HG02852 (cell line): ENCODE results near the gene C2orf42.
"Not testable (repeated sequence)": the region's sequence is repeated elsewhere in the genome, so short reads cannot be mapped to it uniquely, and the experiment has no call there.

Experiments
- ATAC-seq: cut with Tn5 transposase; IDR thresholded peaks from one replicate; pipeline ENCODE4 v1.9.1; 2021; ENCODE audit warnings: mild to moderate bottlenecking, moderate library complexity; ENCODE audit not compliant: unreplicated experiment

The C2orf42 gene

GRCh38 chr2:70104231-70105111, 86.3 kb downstream of the C2orf42 start:
- ATAC-seq = no peak

- ATAC-seq = no peak
Observed at GRCh38 chr2:70103531-70104061, 87.2 kb downstream of the C2orf42 start.

- not testable (repeated sequence) for ATAC-seq
Observed at GRCh38 chr2:70102323-70102905, 88.4 kb downstream of the C2orf42 start.

- not testable (repeated sequence) for ATAC-seq
Observed at GRCh38 chr2:70101686-70102085, 89.1 kb downstream of the C2orf42 start.

- ATAC-seq = no peak
Observed at GRCh38 chr2:70101174-70101573, 89.6 kb downstream of the C2orf42 start.
